HG02973 (cell line): ENCODE results near the gene SMG6.

Source experiments
- ATAC-seq: cut with Tn5 transposase; IDR thresholded peaks from one replicate; pipeline ENCODE4 v1.9.1; 2021; ENCODE audit warnings: moderate library complexity; ENCODE audit not compliant: unreplicated experiment

Gene SMG6

DNA sequence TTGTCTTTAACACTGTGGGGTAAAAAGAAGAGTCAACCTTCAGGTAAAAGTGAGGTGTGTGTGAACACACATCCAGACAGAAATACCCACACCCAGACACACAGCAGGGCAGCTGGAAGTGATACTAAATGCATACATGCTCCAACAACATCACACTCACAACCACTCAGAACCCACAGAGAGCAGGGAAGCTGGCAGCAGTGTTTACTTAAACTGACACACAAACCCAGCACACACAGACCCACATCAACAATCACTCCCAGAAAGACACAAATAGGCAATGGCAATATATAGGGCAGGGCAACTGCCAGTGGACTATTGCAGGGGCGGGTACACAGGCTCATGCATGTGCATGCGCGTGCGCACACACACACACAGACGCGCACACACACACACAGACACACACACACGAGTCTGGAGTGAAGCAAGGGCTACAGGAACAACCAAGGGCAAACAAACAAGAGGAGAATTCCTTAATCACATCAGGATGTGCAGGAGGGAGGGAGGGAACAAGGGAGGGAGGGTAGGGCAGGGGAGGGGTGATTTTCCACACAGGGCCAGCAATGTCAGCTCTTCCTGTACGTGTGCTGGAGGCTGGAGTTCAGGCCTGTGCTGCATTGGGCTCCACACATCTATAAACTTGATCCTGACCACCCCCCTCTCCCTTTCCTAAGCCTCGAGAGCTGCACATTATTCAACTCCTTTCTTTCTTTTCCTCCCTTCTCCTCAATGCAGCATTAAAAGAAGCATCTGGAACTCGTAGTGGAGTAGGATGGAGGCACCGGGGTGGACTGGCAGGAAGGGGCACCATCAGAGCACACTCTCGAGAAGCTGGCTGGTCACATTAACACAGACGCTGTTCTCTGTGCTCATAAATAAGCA lies 218.6 kb downstream of the SMG6 start:
- ATAC-seq = no peak

DNA sequence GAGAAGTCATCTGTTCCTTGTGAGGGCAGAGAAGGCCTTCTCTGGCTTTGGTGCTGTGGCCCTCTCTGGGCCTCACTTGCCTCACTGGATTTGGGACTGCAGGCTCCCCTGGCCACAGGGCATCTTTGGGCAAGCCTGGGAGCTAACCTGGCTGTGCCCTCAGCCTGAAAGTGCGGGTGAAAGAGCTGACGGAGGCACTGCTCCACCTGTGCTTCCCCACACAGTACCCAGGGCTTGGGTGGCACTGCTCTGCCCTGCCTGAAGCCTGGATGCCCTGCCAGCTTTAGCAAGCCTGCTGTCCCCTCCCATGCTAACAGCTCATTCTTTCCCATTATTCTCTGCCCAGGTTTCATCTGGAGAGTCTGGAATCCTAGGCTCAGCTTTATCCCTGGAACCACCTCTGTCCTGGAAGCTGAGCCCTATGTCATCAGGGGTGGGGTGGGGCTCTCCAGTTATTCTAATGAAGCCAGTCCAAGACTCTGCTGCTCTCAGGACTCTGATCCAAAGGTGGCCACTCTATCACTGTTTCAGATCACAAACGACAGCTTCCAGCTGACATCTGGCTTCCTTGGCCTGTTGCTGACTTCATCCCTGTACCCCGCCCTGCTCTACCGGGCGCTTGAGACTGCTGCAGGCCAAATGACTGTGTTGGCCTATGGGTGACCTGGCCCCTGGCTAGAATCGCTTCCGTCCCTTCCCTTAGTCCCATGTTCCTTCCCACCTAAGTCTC lies 219.4 kb downstream of the SMG6 start:
- no peak for ATAC-seq

DNA sequence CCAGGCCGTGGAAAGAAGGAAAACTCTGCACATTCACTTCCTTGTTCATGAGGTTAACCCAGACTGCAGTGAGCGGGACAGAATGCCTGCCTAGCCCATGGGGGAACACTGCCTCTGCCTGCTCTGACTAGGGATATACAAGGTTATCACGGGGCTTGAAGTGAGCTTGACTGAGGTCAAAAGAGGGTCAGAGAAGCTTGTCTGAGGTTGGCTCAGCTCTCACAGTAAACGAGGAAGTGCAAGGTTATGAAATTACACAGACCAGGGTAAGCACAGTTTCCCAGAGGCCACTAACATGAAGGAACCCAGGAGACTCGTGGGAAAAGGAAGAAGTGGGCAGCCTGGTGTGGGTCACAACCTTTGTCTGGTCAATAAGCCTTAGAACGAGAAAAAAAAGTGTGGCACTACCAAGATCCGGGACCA lies 220.0 kb downstream of the SMG6 start:
- peak; percentile 38 for ATAC-seq

DNA sequence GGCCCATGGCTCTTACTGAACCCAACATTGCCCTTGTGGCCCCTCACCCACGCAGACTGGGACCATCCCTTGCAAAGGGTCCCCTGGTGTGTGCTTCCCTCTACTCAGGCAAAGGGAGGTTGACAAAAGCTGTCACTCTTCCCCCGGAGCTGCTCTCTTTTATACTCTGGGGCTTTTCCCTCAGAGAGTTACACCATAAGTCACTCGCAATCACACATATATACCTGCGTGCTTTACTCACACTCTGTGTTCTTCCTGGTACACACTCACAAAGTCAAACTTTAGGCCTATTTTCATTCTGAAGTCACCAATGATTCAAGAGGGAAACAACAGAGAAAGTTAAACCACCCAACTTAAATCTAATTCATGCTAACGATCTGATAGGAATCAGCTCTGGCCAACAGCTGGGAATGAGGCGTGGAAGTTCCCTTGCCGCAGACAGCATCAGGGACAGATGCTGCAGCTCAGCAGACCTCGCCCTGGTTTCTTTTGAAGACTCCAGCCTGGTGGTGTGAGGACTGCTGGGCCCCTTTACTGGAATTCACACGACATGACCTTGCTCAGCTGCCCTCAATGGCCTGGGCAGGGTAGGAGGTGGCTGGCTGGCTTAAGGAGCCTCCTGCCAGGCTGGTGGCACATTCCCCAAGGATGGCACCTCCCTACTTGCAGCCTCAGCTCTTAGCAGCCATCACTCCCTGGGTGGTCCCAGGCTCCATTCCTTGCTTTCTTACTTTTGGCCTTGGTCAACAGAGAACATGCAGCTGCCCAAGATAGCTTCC lies 221.4 kb downstream of the SMG6 start:
- no peak for ATAC-seq

DNA sequence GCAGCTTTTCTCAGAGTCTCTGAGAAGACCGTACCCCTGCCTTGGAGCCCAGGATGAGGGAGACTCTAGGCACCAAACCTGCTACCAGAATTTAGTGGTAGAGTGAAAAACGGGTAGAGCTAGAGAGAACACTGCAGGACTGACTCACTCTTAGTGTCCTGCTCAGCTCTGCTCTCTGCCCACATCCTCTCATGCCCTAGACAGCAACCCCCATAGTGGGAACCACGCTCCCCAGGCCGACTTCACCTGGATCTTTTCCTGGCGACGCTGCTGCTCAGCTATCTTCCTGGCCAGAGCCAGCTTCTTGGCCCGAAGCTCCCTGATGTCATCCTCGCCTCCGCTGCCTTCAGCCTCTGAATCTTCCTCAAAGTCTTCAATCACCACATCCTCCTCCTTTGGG lies 222.0 kb downstream of the SMG6 start:
- no peak for ATAC-seq

DNA sequence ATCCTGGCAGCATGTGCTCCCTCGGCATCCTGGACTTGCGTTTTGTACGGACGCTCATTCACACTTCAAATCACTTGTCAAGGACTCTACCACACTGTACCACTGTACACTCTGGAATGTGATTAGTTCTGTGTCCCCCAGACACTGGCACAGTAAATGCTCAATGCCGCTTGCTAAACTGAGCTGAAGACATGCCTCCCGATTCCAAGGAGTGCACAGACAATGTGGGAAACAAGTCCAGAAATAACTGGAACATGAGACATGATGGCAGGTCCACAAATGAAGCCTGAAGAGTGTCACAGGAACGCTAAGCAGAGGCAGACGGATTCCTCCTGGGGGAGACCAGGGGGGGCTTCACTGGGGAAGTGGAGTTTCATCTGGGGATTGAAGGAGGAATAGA lies 226.5 kb downstream of the SMG6 start:
- no peak for ATAC-seq

DNA sequence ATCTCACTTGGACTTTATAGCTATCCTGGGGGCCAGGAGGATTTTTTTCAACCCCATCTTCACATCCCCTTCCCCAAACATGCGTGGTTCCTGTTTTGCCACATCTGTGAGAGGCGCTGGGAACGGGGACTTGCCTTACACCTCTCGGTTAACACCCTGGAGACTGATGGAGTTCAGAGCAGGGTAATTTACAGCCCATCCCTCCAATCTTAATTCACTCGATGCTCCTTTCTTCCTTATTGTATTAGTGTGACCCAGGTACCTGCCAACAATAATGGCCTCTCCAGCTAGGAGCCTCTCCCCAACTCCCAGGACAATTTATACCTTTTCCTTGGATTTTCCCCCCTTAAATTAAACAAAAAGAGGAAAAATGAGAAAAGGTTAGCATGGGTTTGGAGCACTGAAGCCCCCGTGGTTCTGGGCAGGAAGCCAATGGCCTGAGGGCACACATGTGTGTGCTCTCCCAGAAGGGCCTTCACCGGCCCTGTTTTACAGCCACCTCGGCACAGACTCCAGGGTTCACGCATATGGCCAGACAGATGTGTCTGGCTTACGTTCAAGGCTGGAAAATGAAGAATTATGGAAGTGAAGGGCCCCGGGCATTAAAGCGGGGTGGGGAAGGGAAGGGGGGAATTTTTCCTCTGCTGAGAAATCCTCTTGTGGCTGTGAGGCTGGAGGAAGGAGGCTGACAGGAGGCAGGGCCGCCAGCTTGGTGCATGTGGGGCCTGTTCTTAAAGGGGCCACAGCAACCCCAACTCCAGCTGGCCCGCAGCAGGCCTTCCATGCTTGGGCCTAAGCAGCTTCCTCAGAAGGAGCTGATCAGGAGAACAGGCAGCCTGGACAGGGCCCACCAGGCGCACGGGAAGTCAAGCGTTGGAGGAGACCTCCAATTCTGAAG lies 227.2 kb downstream of the SMG6 start:
- ATAC-seq = no peak

DNA sequence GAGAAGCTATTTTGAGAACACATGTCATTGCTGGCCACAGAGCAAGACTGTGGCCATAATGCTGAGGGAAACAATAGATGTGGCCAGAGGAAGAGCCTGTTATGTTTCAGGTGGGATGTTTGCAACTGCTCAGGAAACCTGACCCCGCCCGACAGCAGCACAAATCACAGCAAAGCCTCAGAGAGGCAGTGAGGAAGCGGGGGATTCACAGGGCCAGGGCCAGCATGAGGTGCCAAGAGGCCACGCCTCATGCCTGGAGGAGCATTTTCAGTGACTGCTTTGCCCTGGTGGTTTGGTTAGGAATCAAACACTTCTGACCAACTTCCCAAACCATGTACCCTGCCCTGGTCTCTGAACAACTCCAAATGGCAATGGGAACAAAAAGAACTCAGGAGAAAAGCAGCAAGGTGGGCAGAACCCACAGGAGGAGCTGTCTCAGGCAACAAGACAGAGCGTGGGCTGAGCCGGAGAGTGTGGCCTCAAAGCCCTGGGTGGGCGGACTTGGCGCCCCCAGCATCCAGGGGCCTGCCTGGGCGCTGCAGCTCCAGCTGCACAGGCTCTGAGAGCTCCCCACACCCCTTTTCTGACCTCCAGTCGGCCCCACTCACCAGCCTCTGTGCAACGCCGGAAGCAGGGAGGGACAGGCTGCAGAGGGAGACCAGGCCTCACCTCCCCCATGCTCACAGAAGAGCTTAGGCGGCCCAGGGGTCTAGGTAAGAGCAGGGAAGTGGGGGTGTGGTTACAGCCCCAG lies 228.1 kb downstream of the SMG6 start:
- ATAC-seq = no peak

DNA sequence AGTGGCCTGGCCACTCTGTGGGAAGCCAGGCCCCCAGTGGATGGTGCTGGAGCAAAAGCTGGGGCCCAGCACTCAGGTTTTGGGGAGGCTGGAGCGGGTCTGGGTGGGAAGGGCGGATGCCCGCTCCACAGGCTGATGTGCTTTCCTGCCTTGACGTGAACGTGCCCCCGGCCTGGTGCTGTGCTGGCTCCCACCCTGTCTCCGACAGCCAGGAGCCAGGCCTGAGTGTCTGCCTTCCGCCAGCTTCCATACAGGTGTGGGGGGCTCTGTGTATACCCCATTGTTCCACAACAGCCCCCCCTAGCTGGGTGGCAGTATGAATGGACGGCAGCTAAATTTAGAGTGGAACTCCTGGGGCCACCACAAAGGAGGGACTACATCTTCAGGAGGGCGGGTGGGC lies 228.7 kb downstream of the SMG6 start:
- ATAC-seq = no peak

DNA sequence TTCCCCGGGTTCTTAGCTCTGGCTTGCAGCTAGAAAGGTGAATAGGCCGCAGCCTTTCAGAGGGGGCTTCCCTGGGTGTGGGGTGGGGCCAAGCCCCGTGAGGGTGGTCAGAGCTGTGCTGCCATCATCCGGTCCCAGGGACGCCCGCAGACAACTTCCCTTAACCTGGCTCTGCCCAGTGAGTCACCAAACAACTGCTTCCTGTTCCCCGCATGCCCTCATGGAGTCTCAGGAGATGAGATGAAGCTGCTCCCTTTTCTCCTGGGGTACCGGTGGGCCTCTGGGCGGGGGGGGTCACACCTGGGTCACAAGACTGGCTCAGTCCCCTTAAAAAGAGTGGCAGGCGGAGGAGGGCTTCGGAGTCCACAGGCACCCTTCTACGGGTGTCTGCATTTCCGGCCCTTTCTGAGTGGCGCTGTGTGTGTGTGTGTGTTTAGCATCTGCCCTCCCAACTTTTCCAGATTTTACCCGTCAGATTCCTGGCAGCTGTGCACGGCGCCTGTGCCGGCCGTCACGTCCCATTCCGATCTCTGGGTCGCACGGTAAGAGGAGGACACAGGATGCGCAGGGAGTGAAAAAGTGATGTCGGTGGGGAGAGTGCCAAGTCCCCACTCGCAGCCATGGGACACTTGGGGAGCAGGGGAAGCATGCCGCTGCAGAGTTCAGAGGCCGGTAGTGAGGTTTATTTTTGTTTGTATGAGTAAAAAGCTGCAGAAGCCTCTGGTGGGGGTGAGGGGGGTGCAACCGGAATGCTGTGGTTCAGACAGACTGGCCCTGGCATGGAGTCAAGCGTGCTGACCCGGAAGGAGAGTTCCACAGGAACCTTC lies 231.9 kb downstream of the SMG6 start:
- ATAC-seq = no peak

DNA sequence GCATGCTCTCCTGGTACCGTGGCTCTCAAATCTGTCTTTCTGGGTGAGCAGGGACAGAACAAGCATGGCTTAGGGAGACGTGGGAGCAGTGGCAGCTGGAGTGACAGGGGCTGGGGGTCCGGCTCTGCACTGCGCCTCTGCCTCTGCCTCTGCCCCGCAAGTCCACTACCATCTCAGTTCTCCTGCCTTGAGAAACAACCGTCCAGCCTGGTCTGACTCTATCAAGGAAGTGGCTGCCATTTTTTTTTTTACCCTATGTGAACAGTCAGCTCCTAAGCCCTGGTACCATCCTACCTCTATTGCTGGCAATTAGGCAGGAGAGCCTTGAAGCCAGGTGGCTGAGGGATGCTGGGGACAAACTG lies 232.6 kb downstream of the SMG6 start:
- ATAC-seq = no peak

DNA sequence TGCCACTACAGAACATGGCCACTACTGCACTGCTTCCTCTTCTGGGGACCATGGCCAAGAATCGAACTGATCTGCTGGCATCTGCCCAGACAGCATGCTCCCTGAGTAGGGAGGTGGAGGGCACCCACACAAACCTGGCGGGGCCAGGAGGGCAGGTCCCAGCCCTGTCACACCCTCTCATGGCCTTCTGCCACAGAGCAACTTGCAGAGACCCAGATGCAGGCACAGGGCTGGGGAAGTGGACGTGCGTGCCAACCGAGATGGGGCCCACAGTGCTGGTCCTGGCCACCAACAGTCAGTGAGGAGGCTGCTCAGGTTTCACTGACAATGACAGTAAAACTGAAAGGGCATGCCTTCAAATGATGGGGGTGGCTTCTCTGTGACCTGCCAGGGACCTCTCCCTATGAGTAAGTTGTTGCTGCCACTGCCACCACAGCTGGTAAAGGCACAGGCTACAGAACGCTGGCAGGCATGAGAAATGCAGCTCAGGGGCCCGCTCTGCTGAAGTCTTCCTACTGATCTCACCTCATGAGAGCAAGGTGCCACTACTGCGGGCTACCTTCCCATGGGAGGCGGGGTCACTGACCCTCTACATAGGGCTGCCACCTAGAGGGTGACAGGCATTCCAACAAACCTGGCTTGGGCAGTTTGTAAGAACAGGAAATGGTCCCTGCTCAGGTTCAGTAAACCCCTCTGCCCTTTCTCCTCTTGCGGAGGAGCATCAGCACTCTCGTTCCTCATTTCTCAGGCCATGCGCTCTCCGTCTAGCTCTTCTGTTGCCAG lies 233.2 kb downstream of the SMG6 start:
- peak; percentile 61 for ATAC-seq

DNA sequence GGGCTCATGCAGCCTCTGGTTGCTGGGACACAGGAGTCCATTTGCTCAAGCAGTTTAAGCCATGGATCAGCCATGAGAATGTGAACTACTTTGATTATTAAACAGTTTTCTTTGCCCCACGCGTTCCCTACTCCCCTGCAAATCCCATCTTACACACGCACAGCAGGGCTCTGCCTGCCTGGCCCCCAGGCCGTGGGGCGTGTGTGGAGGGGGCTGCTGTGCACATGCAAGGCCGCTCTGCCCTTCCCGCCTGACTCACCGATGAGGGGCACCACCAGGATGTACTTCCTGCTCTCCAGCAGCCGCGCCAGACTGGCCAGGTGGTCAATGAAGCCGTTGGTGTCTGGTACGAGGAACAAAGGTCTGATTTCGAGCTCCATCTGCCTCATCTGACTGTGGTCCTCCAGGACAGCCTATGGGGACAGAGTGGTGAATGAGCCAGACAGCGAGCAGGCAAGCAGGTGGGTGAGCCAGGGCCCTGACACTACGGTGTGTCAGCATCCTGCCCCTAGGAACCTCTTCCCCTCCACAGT lies 235.0 kb downstream of the SMG6 start:
- no peak for ATAC-seq

DNA sequence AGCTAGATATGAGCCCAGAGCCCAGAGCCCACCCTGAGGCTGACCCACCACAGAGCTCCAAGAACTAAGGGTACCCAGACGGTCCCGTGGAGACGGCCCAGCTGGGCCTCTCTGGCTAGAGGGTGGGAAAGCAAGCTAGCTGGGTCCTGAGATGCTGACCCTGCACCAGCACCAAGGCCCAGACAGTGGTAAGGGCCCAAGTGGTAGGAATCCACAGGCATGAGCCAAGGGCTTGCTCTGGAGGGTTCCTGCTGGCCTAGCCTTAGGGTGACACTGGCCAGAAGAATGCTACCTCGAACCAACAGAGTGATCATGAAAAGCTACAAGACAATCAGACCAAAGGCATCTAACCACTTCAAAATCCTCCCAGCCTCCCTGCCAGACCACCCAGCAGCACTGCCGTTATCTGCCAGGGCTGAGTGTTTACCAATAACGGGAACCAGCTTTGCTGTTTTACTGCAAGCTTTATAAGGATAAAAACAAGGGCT lies 235.5 kb downstream of the SMG6 start:
- ATAC-seq = no peak

DNA sequence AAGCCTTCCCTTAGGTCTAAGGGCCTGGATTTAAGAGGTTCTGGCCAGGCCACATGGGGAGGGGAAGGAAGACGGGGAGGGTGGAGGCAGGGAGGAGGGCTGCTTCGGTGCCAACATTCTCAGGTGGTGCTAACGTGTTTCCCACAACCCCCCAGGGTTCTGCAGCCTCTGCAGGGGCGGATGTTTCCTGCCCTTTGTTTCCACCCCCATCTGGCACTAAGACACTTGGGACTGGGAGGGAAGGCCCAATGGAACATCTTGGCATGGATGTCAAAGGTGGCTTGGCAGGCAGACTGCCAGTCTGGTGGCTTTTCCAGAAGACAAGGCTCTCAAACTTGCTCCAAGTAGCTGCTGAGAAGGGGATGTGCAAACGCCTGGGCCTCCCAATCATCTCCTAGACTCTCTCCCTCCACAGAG lies 236.0 kb downstream of the SMG6 start:
- no peak for ATAC-seq

DNA sequence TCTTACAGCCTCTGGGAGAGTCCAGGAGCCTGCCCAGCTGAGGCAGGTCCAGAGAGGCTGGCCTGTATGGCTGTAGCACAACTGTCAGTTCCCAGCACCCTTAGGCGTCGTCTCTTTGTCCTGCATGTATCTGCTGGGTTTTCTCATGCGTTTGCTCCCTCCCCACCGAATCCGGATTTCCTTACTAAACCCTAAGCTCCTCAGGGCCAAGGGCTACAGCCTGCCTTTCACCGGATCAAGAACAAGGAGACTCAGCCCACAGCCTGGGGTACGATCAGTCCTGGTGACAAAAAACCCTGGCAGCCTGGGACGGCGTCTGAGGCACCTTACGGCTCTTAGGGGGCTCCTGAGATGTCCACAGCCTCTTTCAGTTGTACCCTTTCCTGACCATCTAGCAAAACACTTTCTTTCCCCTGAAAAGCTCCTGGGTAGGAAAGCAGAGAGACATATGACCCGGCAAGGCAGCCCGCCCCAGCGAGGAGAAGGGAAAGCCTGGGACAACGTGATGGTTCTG lies 236.5 kb downstream of the SMG6 start:
- ATAC-seq = no peak

DNA sequence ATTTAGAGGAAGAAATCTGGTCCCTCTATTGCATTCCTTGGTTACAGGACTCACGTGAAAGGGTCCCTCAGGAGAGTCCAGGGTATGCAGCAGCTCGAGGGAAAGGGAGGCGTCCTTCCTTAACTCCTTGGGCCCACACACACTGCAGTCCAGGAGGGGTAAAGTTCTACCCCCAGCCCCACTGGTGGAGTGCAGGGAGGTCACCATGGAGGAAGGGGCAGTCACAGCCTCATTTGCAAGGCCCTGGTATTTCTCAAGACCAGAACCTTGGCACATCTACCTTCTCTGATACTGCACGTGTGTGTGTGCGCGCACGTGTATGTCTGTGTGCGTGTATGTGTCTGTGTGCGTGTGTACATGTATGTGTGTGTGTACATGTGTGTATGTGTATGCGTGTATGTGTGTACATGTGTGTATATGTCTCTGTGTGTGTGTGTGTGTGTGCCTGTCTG lies 237.6 kb downstream of the SMG6 start:
- no peak for ATAC-seq
